Measurements from ENCODE around the gene PRDX2. TPM values are rescaled to one million over a fixed set of nuclear protein-coding genes. Genes with fewer than 3 reads are reported as not detected.
A peak's percentile ranks its signal among the peaks of the same experiment; 100 is the strongest.

The PRDX2 gene
- total RNA-seq, 4 donors from 2014 or later: 178 to 303 (median 227) TPM

GRCh38 chr19:12843328-12843727 is 41.7 kb upstream of the PRDX2 start:
- Histone ChIP-seq H3K27ac (no peak overlapping the region), H3K36me3 (no peaks in the 10 kb centered on the region), H3K4me1 (peaks cover 0 to 30% (median 15%) of the 10 kb centered on the region in 3 donors), H3K9me3 (no peaks in the 10 kb centered on the region), H3K4me3 (no peak overlapping the region), H3K27me3 (peaks cover 86% of the 10 kb centered on the region)
- TF ChIP-seq POLR2A (IDR thresholded peaks at IDR 0.05) (no peak), POLR2AphosphoS5 (IDR thresholded peaks at IDR 0.05) (no peak), CTCF (IDR thresholded peaks at IDR 0.05) (no peak), EP300 (IDR thresholded peaks at IDR 0.05) (no peak)
- ATAC-seq: no peak
- 83% methylated on average over 1 of the region's 11 CpGs; no CpG with 5 or more reads in 1 of the 2 donors for WGBS, 2 donors (ENCODE audit: low coverage in 1 of 2)

- TF ChIP-seq CTCF (IDR thresholded peaks at IDR 0.05) (no peak), EP300 (IDR thresholded peaks at IDR 0.05) (no peak), POLR2AphosphoS5 (IDR thresholded peaks at IDR 0.05) (no peak), POLR2A (IDR thresholded peaks at IDR 0.05) (no peak)
- Histone ChIP-seq H3K4me3 (no peak overlapping the region), H3K27ac (no peak overlapping the region), H3K9me3 (no peaks in the 10 kb centered on the region), H3K27me3 (peaks cover 94% of the 10 kb centered on the region), H3K4me1 (peaks cover 0 to 30% (median 11%) of the 10 kb centered on the region in 3 donors), H3K36me3 (no peaks in the 10 kb centered on the region)
- WGBS, 2 donors (ENCODE audit: low coverage in 1 of 2): 95 to 98% methylated on average over 6 to 8 of the region's 18 CpGs
- no peak for ATAC-seq
Measured at GRCh38 chr19:12842511-12842910, 40.9 kb upstream of the PRDX2 start.

DNA sequence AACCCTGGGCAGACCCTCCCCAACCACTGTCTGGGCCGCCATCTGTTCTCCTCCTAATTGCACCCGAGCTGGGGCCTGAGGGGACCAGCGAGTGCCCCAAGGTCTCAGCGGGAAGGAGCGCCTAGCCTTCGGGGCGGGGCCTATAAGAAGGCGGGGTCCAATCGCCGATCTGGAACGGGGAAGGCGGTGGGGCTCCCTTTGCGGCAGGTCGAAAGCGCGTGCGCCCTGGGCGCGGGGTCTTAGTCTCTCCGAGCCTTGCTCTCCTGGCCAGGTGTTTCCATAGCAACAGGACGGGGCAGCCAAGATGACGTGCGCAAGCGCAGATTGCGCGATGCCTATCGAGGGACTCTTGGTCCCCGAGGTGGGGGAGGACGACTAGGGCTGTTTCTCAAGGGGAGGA is 39.5 kb upstream of the PRDX2 start:
- Histone ChIP-seq H3K4me1 (peaks cover 0 to 25% (median 11%) of the 10 kb centered on the region in 3 donors), H3K27ac (no peak overlapping the region), H3K27me3 (peaks cover 99% of the 10 kb centered on the region)

DNA sequence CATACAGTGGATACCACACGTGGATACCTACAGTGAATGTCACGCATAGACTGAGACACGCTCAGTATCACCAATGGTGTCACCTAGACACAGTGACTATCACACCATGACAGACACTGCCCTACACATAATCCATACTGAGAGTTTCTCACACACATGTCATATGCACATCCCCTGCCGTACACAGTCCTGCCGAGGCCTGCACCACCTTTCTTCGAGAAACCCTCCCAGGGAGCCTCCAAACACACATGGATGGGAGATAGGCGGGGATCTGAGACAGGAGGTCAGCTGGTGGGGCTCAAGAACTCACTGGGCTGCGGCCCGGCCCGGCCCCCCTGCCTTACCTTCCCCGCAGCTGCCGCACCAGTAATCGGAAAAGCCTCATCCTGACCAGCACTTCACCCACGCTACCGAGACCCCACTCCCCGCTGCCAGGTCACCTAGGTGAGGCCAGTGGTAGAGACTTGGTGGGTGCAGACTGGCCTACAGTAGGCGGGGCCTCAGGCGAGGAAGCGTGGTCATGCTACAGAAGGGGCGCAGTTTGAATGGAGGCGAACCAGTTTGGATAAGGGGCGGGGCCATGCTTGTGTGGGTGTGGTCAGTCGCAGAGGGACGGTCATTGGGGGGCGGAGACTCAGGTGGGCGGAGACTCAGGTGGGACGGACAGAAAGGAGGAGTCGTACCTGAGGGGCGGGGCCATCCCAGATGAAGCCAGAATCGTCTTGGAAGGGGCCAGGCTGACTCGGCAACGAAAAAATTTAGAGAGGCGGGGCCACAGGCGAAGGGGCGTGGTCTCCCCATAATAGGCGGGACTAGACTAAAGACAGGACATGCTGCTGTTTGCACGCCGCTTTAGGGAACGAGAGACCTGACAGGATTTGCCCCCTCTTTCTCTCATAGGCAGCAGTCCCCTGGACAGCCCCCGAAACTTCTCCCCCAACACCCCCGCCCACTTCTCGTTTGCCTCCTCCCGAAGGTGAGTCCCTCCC is 38.8 kb upstream of the PRDX2 start:
- H3K4me3 ChIP-seq: peak overlapping the region in 1 of 2 donors; percentile 28
- ATAC-seq: no peak
- peaks cover 99% of the 10 kb centered on the region for H3K27me3 ChIP-seq

More for the DNA sequence above, 39.5 kb upstream of the PRDX2 start:
- Histone ChIP-seq H3K9me3 (no peaks in the 10 kb centered on the region), H3K4me3 (peak overlapping the region in 1 of 2 donors; percentile 28), H3K36me3 (no peaks in the 10 kb centered on the region)
- WGBS, 2 donors (ENCODE audit: low coverage in 1 of 2): 2% methylated on average over 17 of the region's 29 CpGs; no CpG with 5 or more reads in 1 of the 2 donors
- no peak for ATAC-seq
- no peak for TF ChIP-seq EP300 (IDR thresholded peaks at IDR 0.05)
- no peak for TF ChIP-seq POLR2AphosphoS5 (IDR thresholded peaks at IDR 0.05)
- TF ChIP-seq CTCF (IDR thresholded peaks at IDR 0.05): no peak
- no peak for TF ChIP-seq POLR2A (IDR thresholded peaks at IDR 0.05)

More for the DNA sequence above, 38.8 kb upstream of the PRDX2 start:
- no peaks in the 10 kb centered on the region for H3K36me3 ChIP-seq
- peaks cover 0 to 25% (median 11%) of the 10 kb centered on the region in 3 donors for H3K4me1 ChIP-seq
- H3K27ac ChIP-seq: no peak overlapping the region
- H3K9me3 ChIP-seq: no peaks in the 10 kb centered on the region
- 9 to 16% methylated on average over 14 to 20 of the region's 43 CpGs for WGBS, 2 donors (ENCODE audit: low coverage in 1 of 2)
- TF ChIP-seq EP300 (IDR thresholded peaks at IDR 0.05): no peak
- TF ChIP-seq POLR2AphosphoS5 (IDR thresholded peaks at IDR 0.05): no peak
- no peak for TF ChIP-seq CTCF (IDR thresholded peaks at IDR 0.05)
- TF ChIP-seq POLR2A (IDR thresholded peaks at IDR 0.05): no peak
